GM04504 (cell line): Measurements from ENCODE around the gene VAV3.

Source experiments
- DNase-seq: peaks from one replicate; pipeline ENCODE4 v3.0.0-alpha.2; 2012; ENCODE audit warnings: low read depth

The VAV3 gene

GRCh38 chr1:107637101-107637500, 327.9 kb downstream of the VAV3 start:
- DNase-seq, result no peak

GRCh38 chr1:107633596-107633995, 331.4 kb downstream of the VAV3 start:
- DNase-seq, result no peak

- DNase-seq, result peak; percentile 58
Measured at GRCh38 chr1:107626073-107626796, 338.7 kb downstream of the VAV3 start.

- no peak for DNase-seq
Measured at GRCh38 chr1:107625405-107626029, 339.5 kb downstream of the VAV3 start.

GRCh38 chr1:107623431-107623830, 341.5 kb downstream of the VAV3 start:
- no peak for DNase-seq

- DNase-seq, result peak; percentile 36
Measured at GRCh38 chr1:107622966-107623365, 342.0 kb downstream of the VAV3 start.

GRCh38 chr1:107622535-107622934, 342.4 kb downstream of the VAV3 start:
- no peak for DNase-seq

GRCh38 chr1:107620753-107621152, 344.2 kb downstream of the VAV3 start:
- no peak for DNase-seq

GRCh38 chr1:107618539-107618938, 346.4 kb downstream of the VAV3 start:
- no peak for DNase-seq

GRCh38 chr1:107617921-107618320, 347.1 kb downstream of the VAV3 start:
- DNase-seq, result no peak

- no peak for DNase-seq
Measured at GRCh38 chr1:107617456-107617855, 347.5 kb downstream of the VAV3 start.

GRCh38 chr1:107609808-107610207, 355.2 kb downstream of the VAV3 start:
- DNase-seq, result no peak

GRCh38 chr1:107604825-107605224, 360.2 kb downstream of the VAV3 start:
- no peak for DNase-seq

GRCh38 chr1:107600607-107601160, 364.3 kb downstream of the VAV3 start:
- no peak for DNase-seq

- DNase-seq, result no peak
Measured at GRCh38 chr1:107599220-107599619, 365.8 kb downstream of the VAV3 start.

GRCh38 chr1:107597290-107597689, 367.7 kb downstream of the VAV3 start:
- DNase-seq, result no peak

- no peak for DNase-seq
Measured at GRCh38 chr1:107594536-107594935, 370.4 kb downstream of the VAV3 start.

- DNase-seq, result no peak
Measured at GRCh38 chr1:107593501-107594209, 371.3 kb downstream of the VAV3 start.

- DNase-seq, result no peak
Measured at GRCh38 chr1:107590900-107591622, 373.9 kb downstream of the VAV3 start.

GRCh38 chr1:107590087-107590486, 374.9 kb downstream of the VAV3 start:
- no peak for DNase-seq

- DNase-seq, result no peak
Measured at GRCh38 chr1:107588321-107588720, 376.7 kb downstream of the VAV3 start.

- no peak for DNase-seq
Measured at GRCh38 chr1:107575226-107575625, 389.8 kb downstream of the VAV3 start.
